ENCODE results near the gene TMEM106B. TPM values are rescaled to one million over a fixed set of nuclear protein-coding genes. Genes with fewer than 3 reads are reported as not detected.

The TMEM106B gene
- total and polyA plus RNA-seq, 2 of the 8 experiments (the other 6 are each of a cell fraction or from before 2014, with no cell fraction given): 16.0 to 29.1 TPM

DNA sequence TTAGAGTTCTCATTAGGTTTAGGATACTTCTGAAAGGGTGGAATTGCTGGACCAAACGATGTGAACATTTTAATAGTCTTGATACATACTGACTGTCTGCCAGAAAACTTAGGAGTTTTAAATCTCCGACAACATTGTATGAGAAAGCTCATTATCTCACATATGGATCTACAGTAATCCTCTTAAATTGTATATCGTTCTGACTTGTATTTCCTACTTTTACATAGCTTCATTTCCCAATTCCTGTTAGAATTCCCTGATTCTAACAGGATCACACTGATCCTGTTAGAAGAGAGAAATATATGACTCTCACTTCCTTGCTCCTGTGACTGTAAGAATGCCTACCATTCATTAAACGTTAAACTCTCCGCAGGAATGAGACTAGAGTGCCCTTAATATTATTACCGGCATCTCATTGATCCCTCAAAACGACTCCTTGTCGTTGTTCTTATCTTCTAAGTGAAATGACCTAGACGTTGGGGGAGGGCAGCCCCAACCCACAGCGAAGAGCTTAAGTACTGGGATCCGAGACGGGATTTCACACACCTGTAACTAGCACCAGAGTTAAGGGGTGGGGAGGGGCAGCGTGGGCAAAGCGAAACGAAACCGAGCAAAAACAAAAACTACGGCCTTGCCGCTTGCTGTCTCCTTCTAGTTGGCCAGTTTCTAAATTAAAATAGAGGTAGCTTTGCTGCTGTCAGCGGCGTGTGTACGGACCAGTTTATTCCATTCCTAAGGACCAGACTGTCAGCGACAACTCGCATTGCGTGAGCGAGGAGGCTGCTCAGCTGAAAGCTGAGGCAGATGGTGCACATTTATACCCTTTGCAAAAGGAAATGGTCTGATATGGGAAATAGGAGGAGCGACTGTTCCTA, 678 bp upstream of the TMEM106B start:
- no peak for DNase-seq (ENCODE audit: low read depth in 1 of 2, low spot score in 2 of 2)
- H2BK12ac ChIP-seq (ENCODE audit: low read depth, low read length): peak overlapping the region; percentile 86
- H3K18ac ChIP-seq (ENCODE audit: extremely low read depth, low read length): peak overlapping the region; percentile 91; the same call in 1 of the 2 replicates
- no peak overlapping the region for H3K4ac ChIP-seq (replicated peaks; ENCODE audit: insufficient read length, low read depth, low read length)
- peak overlapping the region; percentile 84 for H4K91ac ChIP-seq (replicated peaks; ENCODE audit: insufficient read length, low read length)
- H3K9me3 ChIP-seq (ENCODE audit: insufficient read depth in 2 of 2, low read depth in 1 of 2, low read length in 1 of 2): no peaks in the 10 kb centered on the region
- peak overlapping the region; percentile 35 to 86 (median 65); a peak in 5 of 7 replicates for H3K9ac ChIP-seq (replicated peaks in 1 of 4; ENCODE audit: extremely low read depth in 1 of 4, low read depth in 3 of 4, low read length in 3 of 4)
- H3K4me2 ChIP-seq (ENCODE audit: insufficient read depth in 1 of 2, low read depth in 2 of 2, low read length in 2 of 2): peak overlapping the region; percentile 76 to 78
- H3K36me3 ChIP-seq (ENCODE audit: control insufficient read depth in 2 of 4, insufficient read depth in 4 of 4, low read length in 3 of 4): peaks cover 0 to 3% (median 0%) of the 10 kb centered on the region in 4 experiments; a peak in 2 of 8 replicates
- POLR2A ChIA-PET (ENCODE audit: partially characterized antibody): interaction anchor here (0.6 to 1.4 kb wide), 7 partner anchors 8 to 379 kb away, joined by 3 to 6 read pairs (median 3); no protein-coding TSS in a partner anchor
- H3K56ac ChIP-seq (replicated peaks; ENCODE audit: insufficient read length, low read depth, low read length): no peak overlapping the region
- H3K14ac ChIP-seq (ENCODE audit: insufficient read length): no peak overlapping the region
- no peaks in the 10 kb centered on the region for H3K27me3 ChIP-seq (replicated peaks in 1 of 4; ENCODE audit: control insufficient read depth in 3 of 4, extremely low read depth in 1 of 4, insufficient read depth in 3 of 4, low read length in 3 of 4)
- peaks cover 0 to 2% (median 0%) of the 10 kb centered on the region in 4 experiments; a peak in 1 of 7 replicates for H3K4me1 ChIP-seq (replicated peaks in 1 of 4; ENCODE audit: control insufficient read depth in 3 of 4, insufficient read depth in 4 of 4, low read length in 3 of 4)
- WGBS, 2 experiments (ENCODE audit: extremely low coverage in 1 of 2, insufficient coverage in 1 of 2, insufficient read length in 1 of 2, insufficient replicate concordance in 2 of 2, low coverage in 1 of 2, low lambda C conversion rate in 2 of 2, missing lambda C conversion rate in 1 of 2): 12% methylated on average over 26 of the region's 26 CpGs; no CpG with 5 or more reads in 1 of the 2 experiments
- H3K23ac ChIP-seq (ENCODE audit: insufficient read length): no peak overlapping the region
- peaks cover 6% of the 10 kb centered on the region for H3K23me2 ChIP-seq (ENCODE audit: low read depth, low read length)
- H3K4me3 ChIP-seq (ENCODE audit: extremely low read depth in 1 of 4, insufficient read depth in 2 of 4, low read depth in 3 of 4, low read length in 4 of 4): peak overlapping the region; percentile 71 to 84 (median 74)
- peak overlapping the region; percentile 99 for H2AFZ ChIP-seq (ENCODE audit: low read length)
- no peak overlapping the region for H3K27ac ChIP-seq (ENCODE audit: low read depth, low read length)
- H4K20me1 ChIP-seq (replicated peaks in 1 of 2; ENCODE audit: control insufficient read depth in 1 of 2, insufficient read depth in 2 of 2, low read length in 2 of 2): no peaks in the 10 kb centered on the region
- H2AK5ac ChIP-seq (ENCODE audit: low read depth, low read length): no peak overlapping the region
- H2BK15ac ChIP-seq (ENCODE audit: low read length): peak overlapping the region; percentile 90; the same call in 1 of the 2 replicates
- FAIRE-seq: no peak
- CTCF ChIA-PET (ENCODE audit: partially characterized antibody): interaction anchor here (0.8 to 2.0 kb wide), 9 partner anchors 14 to 374 kb away, joined by 3 to 7 read pairs (median 4); no protein-coding TSS in a partner anchor
- peak overlapping the region; percentile 69 for H2BK120ac ChIP-seq (replicated peaks; ENCODE audit: low read depth, low read length)
- H3K79me1 ChIP-seq (ENCODE audit: low read depth, low read length): no peaks in the 10 kb centered on the region
- H4K8ac ChIP-seq (ENCODE audit: extremely low read depth, insufficient read depth, low read length): peak overlapping the region; percentile 97; the same call in 1 of the 2 replicates
- peaks cover 0 to 25% of the 10 kb centered on the region in 2 experiments; a peak in 2 of 4 replicates for H3K79me2 ChIP-seq (ENCODE audit: control insufficient read depth in 1 of 2, insufficient read depth in 2 of 2, low read length in 2 of 2)
- H2BK5ac ChIP-seq (ENCODE audit: low read depth, low read length): peak overlapping the region; percentile 72; the same call in 1 of the 2 replicates
- H4K5ac ChIP-seq (ENCODE audit: insufficient read length, low read depth, low read length): peak overlapping the region; percentile 17
- peak overlapping the region; percentile 66; the same call in 1 of the 2 replicates for H2BK20ac ChIP-seq (ENCODE audit: low read length)
- TF ChIP-seq, protein P1, sequence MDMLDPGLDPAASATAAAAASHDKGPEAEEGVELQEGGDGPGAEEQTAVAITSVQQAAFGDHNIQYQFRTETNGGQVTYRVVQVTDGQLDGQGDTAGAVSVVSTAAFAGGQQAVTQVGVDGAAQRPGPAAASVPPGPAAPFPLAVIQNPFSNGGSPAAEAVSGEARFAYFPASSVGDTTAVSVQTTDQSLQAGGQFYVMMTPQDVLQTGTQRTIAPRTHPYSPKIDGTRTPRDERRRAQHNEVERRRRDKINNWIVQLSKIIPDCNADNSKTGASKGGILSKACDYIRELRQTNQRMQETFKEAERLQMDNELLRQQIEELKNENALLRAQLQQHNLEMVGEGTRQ (IDR thresholded peaks at IDR 0.05; ENCODE audit: low read length): no peak
- peak; percentile 47 for TF ChIP-seq KDM4A (IDR thresholded peaks at IDR 0.05; ENCODE audit: low read depth, low read length, severe bottlenecking)
- TF ChIP-seq SP1 (IDR thresholded peaks at IDR 0.05; ENCODE audit: low read depth, low read length): 0 out of 2 replicates have a peak, but pooled peaks have one; percentile 8
- peak; percentile 83 for TF ChIP-seq SAP30 (IDR thresholded peaks at IDR 0.05; ENCODE audit: insufficient read depth, insufficient replicate concordance, low read length)
- TF ChIP-seq NANOG (IDR thresholded peaks at IDR 0.05; ENCODE audit: insufficient read depth, low read depth, low read length, poor library complexity, severe bottlenecking): no peak
- peak; percentile 95 for TF ChIP-seq ASH2L (IDR thresholded peaks at IDR 0.05; ENCODE audit: low read length)
- no peak for TF ChIP-seq RXRA (IDR thresholded peaks at IDR 0.05; ENCODE audit: insufficient read depth, low read depth, low read length)
- TF ChIP-seq SIN3A (conservative IDR thresholded peaks at IDR 0.05 in 1 of 2, IDR thresholded peaks at IDR 0.05 in 1 of 2; ENCODE audit: low read depth in 1 of 2, low read length in 2 of 2): 0 out of 4 replicates have a peak, but pooled peaks of 1 of the 2 experiments have one; percentile 74

Measured in H1 (cell line).